Measurements from ENCODE around the gene HSPB7.

DNA sequence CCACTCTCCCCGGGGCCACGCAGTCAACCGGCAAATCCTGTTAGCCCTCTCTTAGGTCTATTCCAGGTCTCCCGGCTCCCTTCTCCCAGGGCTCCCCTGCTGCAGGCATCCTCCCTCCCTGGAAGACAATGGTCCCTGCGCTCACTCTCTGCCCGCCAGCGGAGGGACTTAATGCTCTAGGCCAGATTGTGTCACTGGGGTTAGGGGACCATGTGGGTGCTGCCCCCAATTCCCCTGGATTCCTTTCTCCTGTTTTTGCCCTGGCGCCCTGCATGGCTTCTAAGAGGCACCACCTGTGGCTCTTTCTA, 47.4 kb upstream of the HSPB7 start:
- TF ChIP-seq, protein P1, sequence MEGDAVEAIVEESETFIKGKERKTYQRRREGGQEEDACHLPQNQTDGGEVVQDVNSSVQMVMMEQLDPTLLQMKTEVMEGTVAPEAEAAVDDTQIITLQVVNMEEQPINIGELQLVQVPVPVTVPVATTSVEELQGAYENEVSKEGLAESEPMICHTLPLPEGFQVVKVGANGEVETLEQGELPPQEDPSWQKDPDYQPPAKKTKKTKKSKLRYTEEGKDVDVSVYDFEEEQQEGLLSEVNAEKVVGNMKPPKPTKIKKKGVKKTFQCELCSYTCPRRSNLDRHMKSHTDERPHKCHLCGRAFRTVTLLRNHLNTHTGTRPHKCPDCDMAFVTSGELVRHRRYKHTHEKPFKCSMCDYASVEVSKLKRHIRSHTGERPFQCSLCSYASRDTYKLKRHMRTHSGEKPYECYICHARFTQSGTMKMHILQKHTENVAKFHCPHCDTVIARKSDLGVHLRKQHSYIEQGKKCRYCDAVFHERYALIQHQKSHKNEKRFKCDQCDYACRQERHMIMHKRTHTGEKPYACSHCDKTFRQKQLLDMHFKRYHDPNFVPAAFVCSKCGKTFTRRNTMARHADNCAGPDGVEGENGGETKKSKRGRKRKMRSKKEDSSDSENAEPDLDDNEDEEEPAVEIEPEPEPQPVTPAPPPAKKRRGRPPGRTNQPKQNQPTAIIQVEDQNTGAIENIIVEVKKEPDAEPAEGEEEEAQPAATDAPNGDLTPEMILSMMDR (IDR thresholded peaks at IDR 0.05; ENCODE audit: low read depth, low read length, missing input control), result no peak
- TF ChIP-seq FOXA1 (IDR thresholded peaks at IDR 0.05) (no peak), YY1 (IDR thresholded peaks at IDR 0.05) (no peak), EGR1 (IDR thresholded peaks at IDR 0.05; ENCODE audit: low read depth in 2 of 2) (no peak), JUND (IDR thresholded peaks at IDR 0.05) (no peak), RAD21 (IDR thresholded peaks at IDR 0.05) (no peak), RXRA (IDR thresholded peaks at IDR 0.05) (no peak), GABPA (IDR thresholded peaks at IDR 0.05 in 1 of 2, conservative IDR thresholded peaks at IDR 0.05 in 1 of 2) (no peak), FOXA2 (IDR thresholded peaks at IDR 0.05) (no peak)
- TF ChIP-seq, protein P2, sequence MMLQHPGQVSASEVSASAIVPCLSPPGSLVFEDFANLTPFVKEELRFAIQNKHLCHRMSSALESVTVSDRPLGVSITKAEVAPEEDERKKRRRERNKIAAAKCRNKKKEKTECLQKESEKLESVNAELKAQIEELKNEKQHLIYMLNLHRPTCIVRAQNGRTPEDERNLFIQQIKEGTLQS (IDR thresholded peaks at IDR 0.05), result no peak
- TF ChIP-seq, protein P3, sequence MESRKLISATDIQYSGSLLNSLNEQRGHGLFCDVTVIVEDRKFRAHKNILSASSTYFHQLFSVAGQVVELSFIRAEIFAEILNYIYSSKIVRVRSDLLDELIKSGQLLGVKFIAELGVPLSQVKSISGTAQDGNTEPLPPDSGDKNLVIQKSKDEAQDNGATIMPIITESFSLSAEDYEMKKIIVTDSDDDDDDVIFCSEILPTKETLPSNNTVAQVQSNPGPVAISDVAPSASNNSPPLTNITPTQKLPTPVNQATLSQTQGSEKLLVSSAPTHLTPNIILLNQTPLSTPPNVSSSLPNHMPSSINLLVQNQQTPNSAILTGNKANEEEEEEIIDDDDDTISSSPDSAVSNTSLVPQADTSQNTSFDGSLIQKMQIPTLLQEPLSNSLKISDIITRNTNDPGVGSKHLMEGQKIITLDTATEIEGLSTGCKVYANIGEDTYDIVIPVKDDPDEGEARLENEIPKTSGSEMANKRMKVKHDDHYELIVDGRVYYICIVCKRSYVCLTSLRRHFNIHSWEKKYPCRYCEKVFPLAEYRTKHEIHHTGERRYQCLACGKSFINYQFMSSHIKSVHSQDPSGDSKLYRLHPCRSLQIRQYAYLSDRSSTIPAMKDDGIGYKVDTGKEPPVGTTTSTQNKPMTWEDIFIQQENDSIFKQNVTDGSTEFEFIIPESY (IDR thresholded peaks at IDR 0.05), result no peak
- TF ChIP-seq, protein P4, sequence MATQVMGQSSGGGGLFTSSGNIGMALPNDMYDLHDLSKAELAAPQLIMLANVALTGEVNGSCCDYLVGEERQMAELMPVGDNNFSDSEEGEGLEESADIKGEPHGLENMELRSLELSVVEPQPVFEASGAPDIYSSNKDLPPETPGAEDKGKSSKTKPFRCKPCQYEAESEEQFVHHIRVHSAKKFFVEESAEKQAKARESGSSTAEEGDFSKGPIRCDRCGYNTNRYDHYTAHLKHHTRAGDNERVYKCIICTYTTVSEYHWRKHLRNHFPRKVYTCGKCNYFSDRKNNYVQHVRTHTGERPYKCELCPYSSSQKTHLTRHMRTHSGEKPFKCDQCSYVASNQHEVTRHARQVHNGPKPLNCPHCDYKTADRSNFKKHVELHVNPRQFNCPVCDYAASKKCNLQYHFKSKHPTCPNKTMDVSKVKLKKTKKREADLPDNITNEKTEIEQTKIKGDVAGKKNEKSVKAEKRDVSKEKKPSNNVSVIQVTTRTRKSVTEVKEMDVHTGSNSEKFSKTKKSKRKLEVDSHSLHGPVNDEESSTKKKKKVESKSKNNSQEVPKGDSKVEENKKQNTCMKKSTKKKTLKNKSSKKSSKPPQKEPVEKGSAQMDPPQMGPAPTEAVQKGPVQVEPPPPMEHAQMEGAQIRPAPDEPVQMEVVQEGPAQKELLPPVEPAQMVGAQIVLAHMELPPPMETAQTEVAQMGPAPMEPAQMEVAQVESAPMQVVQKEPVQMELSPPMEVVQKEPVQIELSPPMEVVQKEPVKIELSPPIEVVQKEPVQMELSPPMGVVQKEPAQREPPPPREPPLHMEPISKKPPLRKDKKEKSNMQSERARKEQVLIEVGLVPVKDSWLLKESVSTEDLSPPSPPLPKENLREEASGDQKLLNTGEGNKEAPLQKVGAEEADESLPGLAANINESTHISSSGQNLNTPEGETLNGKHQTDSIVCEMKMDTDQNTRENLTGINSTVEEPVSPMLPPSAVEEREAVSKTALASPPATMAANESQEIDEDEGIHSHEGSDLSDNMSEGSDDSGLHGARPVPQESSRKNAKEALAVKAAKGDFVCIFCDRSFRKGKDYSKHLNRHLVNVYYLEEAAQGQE (IDR thresholded peaks at IDR 0.05), result no peak
